HCT116 (cell line): Measurements from ENCODE around the gene CGB1. TPM values are rescaled to one million over a fixed set of nuclear protein-coding genes. Genes with fewer than 3 reads are reported as not detected.

Experiments used
- ATAC-seq: fragments of 200-7000 bp; cut with Tn5 transposase; 2 replicates; pipeline ENCODE4 v1.9.1; 2020; ENCODE audit warnings: mild to moderate bottlenecking, moderate library complexity
- BruUV-seq: library from RNA; stranded (reverse); fragments of 400-500 nt; replicated peaks from 2 replicates; lab custom pipeline; 2021; lab: Mats Ljungman, UMichigan
- CTCF ChIA-PET: fragments of 300-600 bp; sonication (Branson Sonifier 250); formaldehyde crosslinking; loops from one replicate; lab custom pipeline; 2021; ENCODE audit warnings: antibody characterized with exemption; lab: Charles Lee
- POLR2A ChIA-PET: fragments of 300-600, 350-600 bp; sonication (Branson Sonifier 250); formaldehyde crosslinking; loops from one replicate; lab custom pipeline; 2021; ENCODE audit warnings: antibody characterized with exemption; lab: Charles Lee
- RAD21 ChIA-PET, 2 experiments: fragments of 300-600 bp; sonication (Branson Sonifier 250); formaldehyde crosslinking; loops; one replicate each; lab custom pipeline; 2023; ENCODE audit warnings: low total read pairs in 2 of 2; ENCODE audit not compliant: uncharacterized antibody in 2 of 2, unreplicated experiment in 2 of 2, low non-redundant PET in 1 of 2; lab: Charles Lee
- DNase-seq: peaks from one replicate; pipeline ENCODE4 v3.0.0-alpha.2; 2010; ENCODE audit warnings: low read depth, low spot score
- H2AFZ ChIP-seq: fragments of 200-600 bp; shearing (Covaris generic), sonication (generic); 2 replicates; pipeline ENCODE4 v1.6.1; 2017; ENCODE audit warnings: low read depth, mixed run types, mixed read lengths, antibody characterized with exemption, low read length; ENCODE audit not compliant: poor library complexity, severe bottlenecking
- H3K27ac ChIP-seq: 2 replicates; pipeline ENCODE4 v1.5.1; 2012; ENCODE audit warnings: low read depth, low read length
- H3K27me3 ChIP-seq: fragments of 200-600 bp; sonication (generic); 2 replicates; pipeline ENCODE4 v1.6.1; 2016; ENCODE audit warnings: mixed run types, low read length, mixed read lengths; ENCODE audit not compliant: insufficient read depth
- H3K36me3 ChIP-seq, 2 experiments: fragments of 200-500 bp in 1 of 2; fragments of 200-600 bp in 1 of 2; sonication (Bioruptor generic) in 1 of 2; sonication (generic) in 1 of 2; 2 replicates each; pipeline versions ENCODE4 v1.5.1 to v1.6.1; 2014 to 2016; ENCODE audit warnings: low read length in 2 of 2, inconsistent platforms in 1 of 2, mixed read lengths in 1 of 2, mixed run types in 1 of 2; ENCODE audit not compliant: insufficient read depth in 2 of 2, control insufficient read depth in 1 of 2
- H3K4me1 ChIP-seq, 2 experiments: fragments of 200-600 bp in 1 of 2; sonication (generic) in 1 of 2; 2 replicates each; pipeline versions ENCODE4 v1.5.1 to v1.6.1; 2012 to 2017; ENCODE audit warnings: low read length in 2 of 2, inconsistent platforms in 1 of 2, mild to moderate bottlenecking in 1 of 2, mixed read lengths in 1 of 2, mixed run types in 1 of 2, moderate library complexity in 1 of 2; ENCODE audit not compliant: insufficient read depth in 2 of 2, control insufficient read depth in 1 of 2
- H3K4me2 ChIP-seq: fragments of 200-600 bp; sonication (generic); 2 replicates; pipeline ENCODE4 v1.6.1; 2017; ENCODE audit warnings: mixed run types, low read length, mixed read lengths
- H3K4me3 ChIP-seq, 2 experiments: fragments of 200-600 bp in 1 of 2; sonication (generic) in 1 of 2; replicated peaks in 1 of 2; 2 replicates each; pipeline ENCODE4 v1.5.1; 2011 to 2016; ENCODE audit warnings: low read length in 2 of 2, control low read depth in 1 of 2, low read depth in 1 of 2, mild to moderate bottlenecking in 1 of 2, mixed read lengths in 1 of 2, mixed run types in 1 of 2
- H3K79me2 ChIP-seq: fragments of 200-600 bp; sonication (generic); 2 replicates; pipeline ENCODE4 v1.6.1; 2017; ENCODE audit warnings: mild to moderate bottlenecking, mixed run types, low read length, moderate library complexity, mixed read lengths; ENCODE audit not compliant: insufficient read depth
- H3K9ac ChIP-seq: fragments of 200-600 bp; sonication (generic); 2 replicates; pipeline ENCODE4 v1.6.1; 2016; ENCODE audit warnings: low read length, mixed read lengths
- H3K9me2 ChIP-seq: fragments of 200-600 bp; sonication (generic), shearing (Covaris generic); 2 replicates; pipeline ENCODE4 v1.6.1; 2017; ENCODE audit warnings: mixed run types, mild to moderate bottlenecking, moderate library complexity; ENCODE audit not compliant: insufficient read depth
- H3K9me3 ChIP-seq, 2 experiments: fragments of 200-500 bp in 1 of 2; fragments of 200-600 bp in 1 of 2; sonication (Bioruptor generic) in 1 of 2; sonication (generic) in 1 of 2; 2 replicates each; pipeline ENCODE4 v1.6.1; 2014 to 2017; ENCODE audit warnings: low read length in 2 of 2, mixed read lengths in 2 of 2, inconsistent platforms in 1 of 2, low read depth in 1 of 2, mild to moderate bottlenecking in 1 of 2, mixed run types in 1 of 2, moderate library complexity in 1 of 2; ENCODE audit not compliant: control insufficient read depth in 1 of 2, insufficient read depth in 1 of 2
- H4K20me1 ChIP-seq: fragments of 200-600 bp; sonication (generic), shearing (Covaris generic); 2 replicates; pipeline ENCODE4 v1.6.1; 2017; ENCODE audit warnings: mixed run types, mild to moderate bottlenecking, moderate library complexity; ENCODE audit not compliant: insufficient read depth
- CBX3 ChIP-seq: IDR thresholded peaks from 2 replicates; pipeline ENCODE4 v1.6.1; 2012; ENCODE audit warnings: low read depth
- CEBPB ChIP-seq: IDR thresholded peaks from 2 replicates; pipeline ENCODE4 v1.6.1; 2012; ENCODE audit warnings: low read depth
- EGR1 ChIP-seq: IDR thresholded peaks from 2 replicates; pipeline ENCODE4 v1.6.1; 2012; ENCODE audit warnings: low read depth
- ELF1 ChIP-seq: IDR thresholded peaks from 2 replicates; pipeline ENCODE4 v1.6.1; 2012; ENCODE audit warnings: low read depth, borderline replicate concordance
- EZH2 ChIP-seq: fragments of 200-600 bp; sonication (generic); IDR thresholded peaks from 2 replicates; pipeline ENCODE4 v1.6.1; 2017; ENCODE audit warnings: antibody characterized with exemption, mixed run types
- EZH2phosphoT487 ChIP-seq: fragments of 200-600 bp; IDR thresholded peaks from 2 replicates; pipeline ENCODE4 v1.6.1; 2018; ENCODE audit warnings: antibody characterized with exemption, borderline replicate concordance
- FOSL1 ChIP-seq: IDR thresholded peaks from 2 replicates; pipeline ENCODE4 v1.6.1; 2012; ENCODE audit warnings: low read depth
- JUND ChIP-seq: IDR thresholded peaks from 2 replicates; pipeline ENCODE4 v1.6.1; 2012
- POLR2AphosphoS5 ChIP-seq: IDR thresholded peaks from 2 replicates; pipeline ENCODE4 v1.6.1; 2011; ENCODE audit warnings: mild to moderate bottlenecking, low read depth, low read length, moderate library complexity
- RAD21 ChIP-seq: IDR thresholded peaks from 2 replicates; pipeline ENCODE4 v1.6.1; 2012; ENCODE audit warnings: low read depth, mild to moderate bottlenecking
- REST ChIP-seq: IDR thresholded peaks from 2 replicates; pipeline ENCODE4 v1.6.1; 2012; ENCODE audit warnings: low read depth
- SIN3A ChIP-seq: IDR thresholded peaks from 2 replicates; pipeline ENCODE4 v1.6.1; 2012; ENCODE audit warnings: low read depth
- SRF ChIP-seq: IDR thresholded peaks from 2 replicates; pipeline ENCODE4 v1.6.1; 2012; ENCODE audit warnings: low read depth
- TCF7L2 ChIP-seq: IDR thresholded peaks from 2 replicates; pipeline ENCODE4 v1.7.0; 2011; ENCODE audit warnings: borderline replicate concordance, inconsistent platforms; ENCODE audit not compliant: insufficient read depth, insufficient read length; ENCODE audit errors: extremely low read depth
- YY1 ChIP-seq: IDR thresholded peaks from 2 replicates; pipeline ENCODE4 v1.6.1; 2011; ENCODE audit warnings: low read length, low read depth, moderate library complexity, mild to moderate bottlenecking; ENCODE audit not compliant: insufficient replicate concordance; ENCODE audit errors: extremely low read depth
- ZNF274 ChIP-seq: fragments of 200-500 bp; sonication (Bioruptor generic); IDR thresholded peaks from 2 replicates; pipeline ENCODE4 v1.6.1; 2014; ENCODE audit warnings: mild to moderate bottlenecking, low read depth, low read length, inconsistent platforms
- intact Hi-C: fragments of 100-400 bp; cut with micrococcal nuclease; formaldehyde crosslinking; loops from 2 replicates; pipeline ENCODE4 v1.10.0; 2022
- total RNA-seq: library from RNA; stranded (reverse); gene quantifications from one replicate; pipeline ENCODE4 v1.2.1, GENCODE V29; 2021; ENCODE audit not compliant: unreplicated experiment
- TF ChIP-seq, protein P1 (sequence below): IDR thresholded peaks from 2 replicates; pipeline ENCODE4 v1.6.1; 2011; ENCODE audit warnings: mild to moderate bottlenecking, low read length, moderate library complexity; ENCODE audit not compliant: insufficient replicate concordance; ENCODE audit errors: extremely low read depth
- TF ChIP-seq, protein P2 (sequence below): IDR thresholded peaks from 2 replicates; pipeline ENCODE4 v1.6.1; 2012

CGB1 gene
- total RNA-seq, 1 experiment from 2014 or later: 0.76 TPM

DNA sequence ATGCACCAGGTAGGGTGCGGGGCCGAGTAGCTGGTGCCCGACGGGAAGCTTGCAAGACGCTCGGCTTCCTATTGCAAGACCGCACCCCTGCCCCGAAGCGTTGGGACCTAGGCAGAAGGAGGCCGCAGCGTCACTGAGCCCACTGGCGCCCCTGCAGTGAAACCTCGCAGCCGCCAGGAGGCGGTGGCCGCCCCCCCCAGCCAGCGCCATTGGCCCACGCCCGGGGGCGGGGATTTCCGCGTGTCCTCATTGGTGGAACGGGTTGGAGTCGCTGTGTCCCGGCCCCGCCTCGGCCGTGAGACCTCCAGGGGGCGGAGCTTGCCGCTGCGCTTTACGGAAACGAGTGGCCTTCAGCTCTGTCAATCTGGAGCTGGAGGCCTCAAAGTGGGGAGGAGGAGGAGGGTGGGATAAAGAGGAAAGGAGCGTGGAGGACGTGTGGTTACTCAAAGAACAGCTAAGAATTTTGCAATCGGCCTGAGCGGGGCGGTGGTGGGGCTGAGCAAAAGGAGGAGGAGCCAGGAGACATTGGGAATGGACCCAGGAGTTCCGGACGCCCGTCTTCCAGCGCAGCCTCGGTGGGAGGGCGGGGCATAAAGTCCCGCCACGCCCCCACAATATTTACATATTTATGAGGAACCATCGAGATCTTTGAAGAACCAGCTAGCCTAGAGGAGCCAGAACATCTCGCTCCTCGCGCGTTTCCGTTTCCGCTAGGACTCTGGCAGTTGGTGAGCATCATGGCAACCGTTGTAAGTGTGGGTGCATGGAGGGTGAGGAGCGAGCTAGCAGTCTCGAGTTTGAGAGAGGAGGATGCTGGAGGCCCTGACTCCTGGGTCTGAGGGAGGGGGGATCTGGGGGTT is 43.3 kb downstream of the CGB1 start, which contains the start of the genes GYS1 and RUVBL2:
TSS of gene GYS1 (minus strand) at position 135 of the 860 bp plus-strand sequence. CDS start 197 bp downstream, outside the sequence.
TSS of gene RUVBL2 (plus strand) at position 713 of the 860 bp plus-strand sequence. CDS start at position 738, 25 bp downstream.
- Histone ChIP-seq H3K27me3 (no peaks in the 10 kb centered on the region), H3K79me2 (peaks cover 73% of the 10 kb centered on the region), H3K9ac (peak within 1 kb of the TSS; percentile 97), H3K4me2 (peak within 1 kb of the TSS; percentile 92), H4K20me1 (peaks cover 14% of the 10 kb centered on the region; the same call in 1 of the 2 replicates), H3K36me3 (peaks cover 5 to 8% of the 10 kb centered on the region in 2 experiments; a peak in 1 of 4 replicates), H3K4me1 (peaks cover 15 to 34% of the 10 kb centered on the region in 2 experiments), H3K27ac (peak within 1 kb of the TSS; percentile 75), H3K9me3 (no peaks in the 10 kb centered on the region), H3K9me2 (no peaks in the 10 kb centered on the region), H2AFZ (no peak within 1 kb of the TSS), H3K4me3 (peak within 1 kb of the TSS; percentile 75 to 77)
- ATAC-seq (peak; percentile 91), DNase-seq (peak; percentile 99)
- ChIA-PET CTCF (interaction anchor here (0.6 to 2.5 kb wide), 41 partner anchors 10 to 460 kb away, joined by 3 to 44 read pairs (median 4); partner anchors contain the start of genes ALDH16A1, BCAT2, CGB2 and CGB7), POLR2A (interaction anchor here (0.6 to 3.1 kb wide), 23 partner anchors 10 to 683 kb away, joined by 3 to 17 read pairs (median 5); partner anchors contain the start of genes CGB7, DHDH, FTL and RPL18), RAD21 (interaction anchor here (0.6 to 1.0 kb wide), 4 partner anchors 20 to 683 kb away, joined by 3 to 5 read pairs (median 4); partner anchors contain the start of gene NTF4 (in 1 of the 2))
- no TSS peak for BruUV-seq
- intact Hi-C loops: no loop called here
- TF ChIP-seq ZNF274 (no peak), JUND (no peak), REST (no peak), POLR2AphosphoS5 (peak; percentile 96), ELF1 (no peak), YY1 (peak; percentile 89), SIN3A (peak; percentile 63; the same call in 1 of the 2 replicates), FOSL1 (no peak), SRF (no peak), CBX3 (no peak), EZH2 (no peak), CEBPB (no peak; the same call in 1 of the 2 replicates), TCF7L2 (peak; percentile 38), EGR1 (peak; percentile 71), RAD21 (no peak; the same call in none of the 2 replicates), EZH2phosphoT487 (no peak)
- TF ChIP-seq, protein P1, sequence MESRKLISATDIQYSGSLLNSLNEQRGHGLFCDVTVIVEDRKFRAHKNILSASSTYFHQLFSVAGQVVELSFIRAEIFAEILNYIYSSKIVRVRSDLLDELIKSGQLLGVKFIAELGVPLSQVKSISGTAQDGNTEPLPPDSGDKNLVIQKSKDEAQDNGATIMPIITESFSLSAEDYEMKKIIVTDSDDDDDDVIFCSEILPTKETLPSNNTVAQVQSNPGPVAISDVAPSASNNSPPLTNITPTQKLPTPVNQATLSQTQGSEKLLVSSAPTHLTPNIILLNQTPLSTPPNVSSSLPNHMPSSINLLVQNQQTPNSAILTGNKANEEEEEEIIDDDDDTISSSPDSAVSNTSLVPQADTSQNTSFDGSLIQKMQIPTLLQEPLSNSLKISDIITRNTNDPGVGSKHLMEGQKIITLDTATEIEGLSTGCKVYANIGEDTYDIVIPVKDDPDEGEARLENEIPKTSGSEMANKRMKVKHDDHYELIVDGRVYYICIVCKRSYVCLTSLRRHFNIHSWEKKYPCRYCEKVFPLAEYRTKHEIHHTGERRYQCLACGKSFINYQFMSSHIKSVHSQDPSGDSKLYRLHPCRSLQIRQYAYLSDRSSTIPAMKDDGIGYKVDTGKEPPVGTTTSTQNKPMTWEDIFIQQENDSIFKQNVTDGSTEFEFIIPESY: no peak
- TF ChIP-seq, protein P2, sequence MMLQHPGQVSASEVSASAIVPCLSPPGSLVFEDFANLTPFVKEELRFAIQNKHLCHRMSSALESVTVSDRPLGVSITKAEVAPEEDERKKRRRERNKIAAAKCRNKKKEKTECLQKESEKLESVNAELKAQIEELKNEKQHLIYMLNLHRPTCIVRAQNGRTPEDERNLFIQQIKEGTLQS: no peak
